Cardiac fibroblast (primary cell): ENCODE results near the gene IL19.

Experiments
- DNase-seq, 2 donors: peaks; one replicate each; pipeline versions ENCODE4 v3.0.0 to v3.0.0-alpha.2; 2010; ENCODE audit warnings: low read depth in 2 of 2
- H3K4me3 ChIP-seq, 2 donors: replicated peaks in 1 of 2; 1 replicate in 1 of 2; 2 replicates in 1 of 2; pipeline ENCODE4 v1.5.1; 2011; ENCODE audit warnings: low read depth in 2 of 2, low read length in 2 of 2, mild to moderate bottlenecking in 2 of 2, moderate library complexity in 1 of 2
- TF ChIP-seq, protein P1 (sequence below): IDR thresholded peaks from one replicate; pipeline ENCODE4 v1.5.1; 2011; ENCODE audit warnings: low read depth, mild to moderate bottlenecking, low read length, inconsistent platforms

IL19 gene

DNA sequence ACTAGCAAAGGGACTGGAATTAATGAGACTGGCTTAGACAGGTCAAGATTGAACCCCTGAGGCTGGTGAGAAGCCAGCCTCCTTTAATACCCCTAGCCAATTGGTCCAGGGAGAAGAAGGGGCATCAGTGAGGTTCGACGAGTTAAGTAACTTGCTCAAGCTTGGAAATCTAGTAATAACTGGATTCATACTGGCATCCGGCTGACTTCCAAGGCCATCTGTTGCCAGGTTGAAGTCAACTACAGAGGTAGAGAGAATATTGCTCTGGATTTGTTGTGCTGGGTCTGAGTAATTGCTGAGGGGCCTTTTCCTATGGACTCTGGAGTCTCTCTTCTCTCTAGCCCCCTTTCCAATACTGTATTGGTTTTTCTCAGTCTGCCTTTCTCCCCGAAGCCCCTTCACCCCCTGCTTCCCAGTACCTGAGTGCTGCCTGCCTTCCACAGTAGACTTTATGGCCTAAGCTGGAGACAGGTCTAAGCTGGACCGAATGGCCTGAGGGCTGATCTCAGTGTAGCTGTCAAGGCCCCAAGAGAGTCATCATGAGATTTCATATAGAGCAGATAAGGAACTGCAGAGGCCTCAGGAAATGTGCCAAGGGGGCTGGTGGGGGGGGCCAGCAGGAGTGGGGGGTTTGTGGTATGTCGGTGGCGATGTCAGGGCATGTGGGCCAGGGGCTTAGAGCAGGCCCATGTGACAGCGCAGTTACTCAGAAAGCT is 42.4 kb upstream of the IL19 start:
- no peak overlapping the region for H3K4me3 ChIP-seq
- TF ChIP-seq, protein P1, sequence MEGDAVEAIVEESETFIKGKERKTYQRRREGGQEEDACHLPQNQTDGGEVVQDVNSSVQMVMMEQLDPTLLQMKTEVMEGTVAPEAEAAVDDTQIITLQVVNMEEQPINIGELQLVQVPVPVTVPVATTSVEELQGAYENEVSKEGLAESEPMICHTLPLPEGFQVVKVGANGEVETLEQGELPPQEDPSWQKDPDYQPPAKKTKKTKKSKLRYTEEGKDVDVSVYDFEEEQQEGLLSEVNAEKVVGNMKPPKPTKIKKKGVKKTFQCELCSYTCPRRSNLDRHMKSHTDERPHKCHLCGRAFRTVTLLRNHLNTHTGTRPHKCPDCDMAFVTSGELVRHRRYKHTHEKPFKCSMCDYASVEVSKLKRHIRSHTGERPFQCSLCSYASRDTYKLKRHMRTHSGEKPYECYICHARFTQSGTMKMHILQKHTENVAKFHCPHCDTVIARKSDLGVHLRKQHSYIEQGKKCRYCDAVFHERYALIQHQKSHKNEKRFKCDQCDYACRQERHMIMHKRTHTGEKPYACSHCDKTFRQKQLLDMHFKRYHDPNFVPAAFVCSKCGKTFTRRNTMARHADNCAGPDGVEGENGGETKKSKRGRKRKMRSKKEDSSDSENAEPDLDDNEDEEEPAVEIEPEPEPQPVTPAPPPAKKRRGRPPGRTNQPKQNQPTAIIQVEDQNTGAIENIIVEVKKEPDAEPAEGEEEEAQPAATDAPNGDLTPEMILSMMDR = no peak
- DNase-seq = no peak

DNA sequence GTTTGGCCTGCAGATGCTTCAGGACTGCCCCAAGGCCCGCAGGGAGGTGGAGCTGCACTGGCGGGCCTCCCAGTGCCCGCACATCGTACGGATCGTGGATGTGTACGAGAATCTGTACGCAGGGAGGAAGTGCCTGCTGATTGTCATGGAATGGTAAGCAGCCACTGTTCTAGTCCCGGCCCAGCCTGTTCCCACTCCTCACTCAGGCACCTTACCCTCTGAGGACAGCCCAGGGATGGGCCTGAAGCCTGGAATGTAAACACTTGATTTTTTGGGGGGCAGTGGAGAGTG is 41.9 kb upstream of the IL19 start:
- TF ChIP-seq, protein P1 = no peak
- DNase-seq = no peak
- H3K4me3 ChIP-seq = no peak overlapping the region

DNA sequence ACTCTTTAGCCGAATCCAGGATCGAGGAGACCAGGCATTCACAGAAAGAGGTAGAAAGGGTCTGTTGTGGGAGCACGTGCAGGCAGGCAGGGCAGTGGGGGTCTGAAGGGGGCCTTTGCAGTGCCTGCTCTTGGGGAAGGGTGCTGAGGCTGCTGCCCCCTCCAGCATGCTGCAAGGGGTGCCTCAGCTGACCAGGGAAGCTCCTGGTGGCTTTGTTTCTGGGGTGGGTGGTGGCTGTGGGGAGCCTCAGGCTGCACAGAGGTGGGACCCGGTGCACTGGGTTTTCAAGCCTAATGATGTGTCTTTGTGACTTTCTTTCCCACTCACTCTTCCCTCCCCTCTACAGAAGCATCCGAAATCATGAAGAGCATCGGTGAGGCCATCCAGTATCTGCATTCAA is 41.5 kb upstream of the IL19 start:
- TF ChIP-seq, protein P1 = no peak
- no peak for DNase-seq

DNA sequence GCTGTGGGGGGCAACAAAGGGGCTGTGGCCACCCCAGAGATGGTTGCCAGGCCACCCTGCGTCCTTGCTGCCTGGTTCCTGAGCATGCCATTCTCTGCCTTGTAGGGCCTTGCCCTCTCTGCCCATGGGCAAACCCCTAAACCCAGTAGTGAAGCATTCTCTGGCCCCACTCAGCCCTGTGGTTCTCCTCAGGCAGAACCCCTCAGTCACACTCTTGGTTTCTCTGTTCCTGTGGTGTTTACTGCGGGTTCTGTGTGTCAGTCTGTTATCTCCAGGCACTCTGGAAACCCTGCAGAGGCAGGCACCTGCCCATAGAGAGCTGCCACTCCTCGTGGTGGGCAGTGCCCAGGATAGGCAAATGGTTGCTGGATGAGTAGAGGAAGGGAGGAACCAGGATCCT is 41.1 kb upstream of the IL19 start:
- DNase-seq = no peak
- H3K4me3 ChIP-seq = no peak overlapping the region
- TF ChIP-seq, protein P1 = no peak

More for the DNA sequence above, 41.5 kb upstream of the IL19 start:
- H3K4me3 ChIP-seq = no peak overlapping the region

DNA sequence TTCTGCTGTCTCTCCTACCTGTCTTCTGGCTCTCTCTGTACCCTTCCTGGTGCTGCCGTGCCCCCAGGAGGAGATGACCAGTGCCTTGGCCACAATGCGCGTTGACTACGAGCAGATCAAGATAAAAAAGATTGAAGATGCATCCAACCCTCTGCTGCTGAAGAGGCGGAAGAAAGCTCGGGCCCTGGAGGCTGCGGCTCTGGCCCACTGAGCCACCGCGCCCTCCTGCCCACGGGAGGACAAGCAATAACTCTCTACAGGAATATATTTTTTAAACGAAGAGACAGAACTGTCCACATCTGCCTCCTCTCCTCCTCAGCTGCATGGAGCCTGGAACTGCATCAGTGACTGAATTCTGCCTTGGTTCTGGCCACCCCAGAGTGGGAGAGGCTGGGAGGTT is 38.1 kb upstream of the IL19 start:
- no peak overlapping the region for H3K4me3 ChIP-seq
- TF ChIP-seq, protein P1 = no peak
- no peak for DNase-seq

DNA sequence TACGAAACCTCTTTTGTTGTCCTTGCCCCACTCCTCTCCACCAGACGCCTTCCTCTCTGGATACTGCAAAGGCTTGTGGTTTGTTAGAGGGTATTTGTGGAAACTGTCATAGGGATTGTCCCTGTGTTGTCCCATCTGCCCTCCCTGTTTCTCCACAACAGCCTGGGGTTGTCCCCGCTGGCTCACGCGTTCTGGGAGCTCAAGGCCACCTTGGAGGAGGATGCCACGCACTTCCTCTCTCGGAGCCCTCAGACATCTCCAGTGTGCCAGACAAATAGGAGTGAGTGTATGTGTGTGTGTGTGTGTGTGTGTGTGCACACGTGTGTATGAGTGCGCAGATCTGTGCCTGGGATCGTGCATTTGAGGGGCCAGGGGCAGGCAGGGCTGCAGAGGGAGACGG is 37.6 kb upstream of the IL19 start:
- no peak for DNase-seq
- H3K4me3 ChIP-seq = no peak overlapping the region
- TF ChIP-seq, protein P1 = no peak
